ENCODE data around the gene ENPP3.

Gene ENPP3
- total RNA-seq: 0 to 0.31 (median 0.06) reads per million in 18 experiments

DNA sequence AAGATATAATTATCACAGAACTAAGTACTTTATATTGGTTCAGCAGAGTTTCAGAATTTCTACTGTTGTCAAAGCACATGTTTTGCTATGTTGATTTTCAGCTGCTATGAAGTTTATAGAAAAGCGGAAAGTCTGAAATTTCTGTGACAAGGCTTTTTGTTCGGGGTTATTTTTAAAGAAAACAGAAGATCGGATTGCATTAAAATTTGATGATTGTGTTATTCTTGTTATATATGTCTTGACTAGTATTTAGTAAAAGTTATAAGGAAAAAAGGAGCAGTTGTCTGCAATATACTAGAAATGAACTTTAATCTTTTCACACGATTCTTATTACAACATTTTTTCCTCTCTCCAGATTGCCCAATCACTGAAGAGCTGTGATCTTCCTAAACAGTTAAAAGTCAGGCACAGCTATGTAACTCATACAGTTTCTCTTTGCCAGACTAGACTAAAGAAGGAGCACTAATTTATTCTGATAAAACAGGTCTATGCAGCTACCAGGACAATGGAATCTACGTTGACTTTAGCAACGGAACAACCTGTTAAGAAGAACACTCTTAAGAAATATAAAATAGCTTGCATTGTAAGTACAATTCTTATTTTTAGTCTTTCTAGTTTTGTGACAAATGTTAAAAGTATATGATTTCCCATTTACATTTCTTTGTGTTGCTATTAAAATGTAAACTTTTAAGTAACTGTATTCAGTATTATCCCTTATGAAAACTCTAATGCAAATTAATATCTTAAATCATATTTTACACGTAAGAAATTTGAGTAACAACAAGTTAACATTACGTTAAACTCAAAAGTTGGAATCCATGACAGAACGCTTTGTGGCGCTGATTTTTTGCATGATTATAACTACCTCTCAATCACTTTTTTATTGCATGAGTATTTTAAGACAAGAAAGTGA is at the start of gene ENPP3:
ENPP3 (plus strand) TSS at position 423 of the 913 bp plus-strand sequence; CDS start at position 506, 83 bp downstream.
- DNase-seq: no peak

DNA sequence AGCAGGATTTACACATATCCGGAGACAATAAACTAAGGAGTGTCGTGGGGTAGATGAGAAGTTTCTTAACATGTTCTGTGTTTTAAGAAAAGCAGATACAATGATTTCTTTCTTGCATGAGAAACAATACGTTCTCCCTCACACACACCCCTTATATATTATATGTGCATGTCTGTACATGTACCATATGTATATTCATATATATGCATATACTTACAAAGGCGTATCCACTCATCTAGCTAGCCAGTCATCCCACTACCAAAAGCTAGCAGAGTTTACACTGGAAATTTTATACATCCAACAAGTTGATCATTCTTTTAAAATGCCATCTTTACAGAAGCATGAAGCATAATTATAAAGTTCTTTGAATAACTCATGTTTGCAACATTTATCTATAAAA is 49.2 kb upstream of the ENPP3 start:
- no peak for DNase-seq

DNA sequence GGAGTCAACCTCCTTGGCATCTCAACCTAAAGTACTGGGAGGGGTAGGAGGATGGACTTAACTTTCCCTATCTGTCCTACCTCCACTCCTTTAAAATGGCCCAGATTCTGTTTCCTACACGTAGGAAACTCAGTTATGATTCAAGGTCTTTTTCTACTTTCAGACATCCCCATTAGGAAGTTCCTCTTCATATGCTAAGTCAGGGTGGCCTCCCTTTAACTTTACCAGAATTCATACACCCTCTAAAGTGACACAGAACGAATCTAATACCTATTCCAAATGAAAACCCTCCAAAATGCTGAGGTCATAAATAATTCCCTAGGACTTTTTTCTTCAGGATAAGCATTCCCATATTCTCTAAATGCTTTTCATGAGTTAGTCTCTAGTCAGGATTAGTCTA is 48.5 kb upstream of the ENPP3 start:
- no peak for DNase-seq

DNA sequence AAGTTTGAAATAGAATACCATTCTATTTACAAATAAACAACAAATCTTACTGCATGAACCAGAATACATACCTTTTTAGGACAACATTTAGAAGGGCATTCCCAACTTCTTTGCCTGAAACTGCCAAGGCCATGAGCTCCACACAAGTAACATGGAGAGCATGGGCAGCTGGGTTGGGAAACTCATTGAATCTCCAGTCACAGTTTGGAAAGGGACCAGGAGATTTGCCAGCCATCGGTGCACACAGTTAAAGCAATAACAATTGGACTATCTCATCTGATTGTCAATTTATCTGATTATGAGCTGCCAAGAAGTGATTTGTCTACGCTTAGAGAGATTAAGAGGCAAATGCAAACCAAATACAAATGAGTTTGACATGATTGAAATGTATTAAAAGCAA is 44.2 kb upstream of the ENPP3 start:
- no peak for DNase-seq

DNA sequence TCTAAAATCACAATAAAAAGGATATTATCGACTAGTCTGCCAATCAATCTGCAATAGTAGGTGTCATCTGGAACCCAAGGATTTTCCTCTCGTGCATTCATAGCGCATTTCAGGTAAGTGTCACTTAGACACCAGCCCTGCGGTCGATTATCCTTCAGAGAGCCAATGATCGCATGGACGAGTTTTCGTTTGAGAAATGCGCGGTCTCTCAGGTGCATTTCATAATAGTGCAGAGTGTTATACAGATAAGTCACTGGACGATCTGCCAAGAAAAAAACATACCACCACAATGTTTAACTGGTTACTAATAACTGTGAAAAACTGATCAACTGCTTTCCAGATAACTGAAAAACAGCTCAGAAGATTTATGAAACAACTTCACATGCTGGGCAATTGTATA is 43.0 kb upstream of the ENPP3 start:
- no peak for DNase-seq

DNA sequence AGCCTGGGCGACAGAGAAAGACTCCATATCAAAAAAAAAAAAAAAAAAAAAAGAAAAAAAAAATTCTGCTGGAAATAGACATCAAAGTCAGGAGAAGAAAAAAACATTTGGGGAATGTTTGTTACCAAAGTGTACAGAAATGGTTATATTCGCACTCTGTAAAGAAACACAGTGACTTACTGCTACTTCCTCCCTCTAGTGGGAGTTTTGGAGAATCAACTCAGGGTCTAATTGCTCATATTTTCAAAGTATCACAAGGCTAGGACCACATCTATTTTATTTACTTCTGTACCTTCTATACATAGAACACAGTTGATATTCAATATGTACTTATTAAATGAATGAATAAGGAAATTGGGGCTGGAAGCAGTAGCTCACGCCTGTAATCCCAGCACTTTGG is 39.7 kb upstream of the ENPP3 start:
- DNase-seq: peak in 1 of 2 donors; percentile 12

DNA sequence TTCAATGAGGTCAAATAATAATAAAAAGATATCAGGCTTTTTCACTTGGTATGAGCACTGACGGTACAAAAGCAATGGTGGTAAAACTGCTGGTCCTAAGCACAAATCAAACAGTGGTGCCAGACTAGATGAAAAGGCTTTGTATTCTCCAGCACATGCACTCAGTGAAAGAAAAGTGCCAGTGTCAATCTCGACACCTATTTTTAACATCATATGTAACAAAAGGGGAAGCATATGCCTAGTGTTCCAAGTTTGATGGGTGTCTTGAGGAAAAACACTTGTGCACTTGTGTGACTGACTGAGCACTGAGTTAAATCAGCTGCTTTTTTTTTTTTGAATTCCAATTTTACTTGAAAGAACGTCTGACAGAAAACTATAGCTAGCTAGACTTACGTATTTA is 36.4 kb upstream of the ENPP3 start:
- no peak for DNase-seq

DNA sequence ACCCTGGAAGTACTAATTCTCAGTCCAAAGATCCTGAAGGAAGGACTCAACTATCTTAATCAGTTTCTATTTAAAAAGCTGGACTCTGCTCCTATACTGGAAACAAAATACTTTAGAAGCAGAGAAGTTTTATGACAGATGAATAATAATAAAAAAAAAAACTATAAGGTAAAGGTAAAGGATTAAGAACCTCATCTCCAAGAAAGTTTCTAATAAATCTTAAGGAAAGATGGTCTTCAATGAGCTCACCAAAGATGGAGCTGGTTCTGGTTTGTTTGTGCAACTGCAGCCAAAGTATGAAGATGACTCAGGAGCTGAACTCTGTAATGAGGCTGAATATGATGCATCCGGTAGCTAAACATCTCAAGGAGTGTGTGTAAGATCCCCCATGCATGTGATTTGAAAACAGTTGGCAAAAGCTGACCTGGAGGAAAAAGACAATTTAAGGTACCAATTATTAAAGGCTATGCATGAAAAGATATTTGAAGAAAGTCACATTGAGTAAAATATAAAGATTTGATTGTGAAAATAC is 34.3 kb upstream of the ENPP3 start:
- no peak for DNase-seq

DNA sequence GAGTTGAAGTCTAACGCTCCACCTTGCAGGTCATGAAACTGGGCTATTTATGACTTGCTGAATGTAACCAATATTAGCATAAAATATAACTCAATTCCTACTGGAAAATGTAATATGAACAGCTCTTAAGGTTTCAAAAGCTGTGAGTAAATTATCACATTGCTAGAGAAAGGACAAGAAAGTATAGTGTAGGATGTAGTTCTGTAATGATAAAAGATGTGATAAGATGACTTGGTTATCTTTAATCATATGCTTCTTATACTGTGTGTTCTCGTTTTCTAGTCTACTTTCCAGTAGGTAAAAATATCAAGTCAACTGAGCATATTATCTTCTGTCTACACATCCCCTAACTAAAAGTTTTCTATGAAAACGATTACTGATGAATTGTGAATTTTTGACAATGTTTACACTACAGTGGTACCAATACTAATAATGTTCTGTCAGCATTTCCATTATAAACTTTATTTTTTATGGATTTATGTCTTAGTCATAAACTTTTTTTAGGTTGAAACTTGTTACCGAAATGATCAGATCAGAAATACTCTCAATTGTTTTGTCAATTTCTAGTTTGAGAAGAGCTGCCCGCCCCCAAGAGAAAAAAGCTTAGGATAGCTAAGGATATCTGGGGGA is 23.7 kb upstream of the ENPP3 start:
- DNase-seq: no peak

DNA sequence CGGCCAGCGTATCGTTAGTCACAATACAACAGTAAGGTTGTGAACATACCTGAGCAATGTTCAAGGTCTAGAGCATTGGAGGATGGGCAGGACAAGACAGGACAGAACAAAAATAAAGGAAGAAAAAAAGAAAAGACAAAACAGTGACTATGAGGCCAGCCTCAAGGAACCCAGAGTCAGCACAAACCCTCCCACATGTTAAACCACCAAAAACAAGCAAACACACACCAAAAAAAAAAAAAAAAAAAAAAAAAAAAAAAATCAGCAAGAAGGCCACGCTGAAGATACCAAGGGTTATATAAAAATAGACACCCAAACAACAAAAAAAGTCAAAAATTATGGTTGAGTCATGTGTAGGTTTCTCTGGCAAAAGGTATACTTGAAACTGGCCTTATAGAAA is 21.8 kb upstream of the ENPP3 start:
- DNase-seq: no peak

DNA sequence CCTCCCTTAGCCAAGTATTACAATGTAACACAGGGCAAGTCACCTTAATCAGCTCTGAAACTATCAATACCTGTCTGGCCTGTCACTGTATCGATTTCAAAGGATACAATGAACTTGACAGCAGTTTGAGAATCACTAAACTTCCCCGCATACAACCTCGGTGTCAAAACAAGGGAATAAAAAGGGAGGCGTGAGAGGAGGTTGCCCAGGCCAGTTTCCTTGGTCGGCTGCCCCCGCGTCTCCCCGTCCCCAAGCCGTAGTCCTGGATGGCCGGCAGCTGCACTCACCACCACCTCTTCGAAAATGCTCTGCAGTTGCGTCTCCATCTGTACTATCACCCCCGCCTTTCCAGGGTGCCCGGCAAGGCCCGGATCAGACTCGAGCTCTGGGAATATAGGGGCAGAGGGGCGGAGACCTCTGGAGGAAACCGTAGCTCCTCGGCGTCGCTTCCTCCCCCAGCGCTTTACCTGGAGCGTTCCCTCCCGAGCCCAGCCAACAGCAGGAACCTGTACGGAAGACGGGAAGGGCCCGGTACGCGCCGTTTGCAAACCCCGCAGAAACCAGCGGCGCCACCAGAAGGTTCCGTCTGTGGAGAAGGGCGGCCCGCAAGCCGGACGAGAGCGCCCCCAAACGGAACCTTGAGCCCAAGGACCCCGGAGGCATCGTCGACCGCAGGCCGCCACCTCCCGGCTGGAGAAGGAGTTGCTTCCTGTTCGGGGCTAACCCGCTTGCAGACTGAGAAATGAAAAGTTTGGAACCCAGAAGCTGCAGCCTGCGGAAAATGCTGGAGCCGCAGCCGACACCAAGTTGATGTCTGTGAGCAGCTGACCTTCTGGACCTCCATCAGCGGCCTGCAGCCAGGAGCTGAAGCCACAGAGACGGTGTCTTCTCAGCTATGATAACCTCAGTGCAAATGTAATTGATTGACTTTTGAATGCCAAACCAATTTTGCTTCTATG is 9.1 kb upstream of the ENPP3 start, which contains the start of gene MED23:
MED23 (minus strand) TSS at position 519 of the 959 bp plus-strand sequence; CDS start at position 326, 193 bp downstream.
- peak; percentile 95 to 96 for DNase-seq

DNA sequence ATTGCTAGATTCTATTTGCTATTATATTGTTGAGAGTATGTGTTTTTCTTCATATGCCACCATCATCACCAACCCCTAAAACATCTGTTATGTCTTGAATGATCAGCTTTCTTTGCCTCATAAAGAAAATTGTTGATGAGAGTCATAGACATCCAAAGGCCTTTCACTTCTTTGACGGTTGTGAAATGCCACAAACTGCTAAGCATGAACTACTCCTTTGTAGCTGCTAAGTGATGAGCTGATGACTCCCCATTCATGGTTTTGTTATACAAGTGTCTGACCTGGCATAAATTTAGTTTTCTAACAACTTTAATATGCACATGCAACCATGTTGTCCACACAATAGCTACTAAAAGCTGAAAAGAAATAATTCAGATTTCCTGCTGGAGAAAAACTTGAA is 8.4 kb upstream of the ENPP3 start:
- DNase-seq: no peak

DNA sequence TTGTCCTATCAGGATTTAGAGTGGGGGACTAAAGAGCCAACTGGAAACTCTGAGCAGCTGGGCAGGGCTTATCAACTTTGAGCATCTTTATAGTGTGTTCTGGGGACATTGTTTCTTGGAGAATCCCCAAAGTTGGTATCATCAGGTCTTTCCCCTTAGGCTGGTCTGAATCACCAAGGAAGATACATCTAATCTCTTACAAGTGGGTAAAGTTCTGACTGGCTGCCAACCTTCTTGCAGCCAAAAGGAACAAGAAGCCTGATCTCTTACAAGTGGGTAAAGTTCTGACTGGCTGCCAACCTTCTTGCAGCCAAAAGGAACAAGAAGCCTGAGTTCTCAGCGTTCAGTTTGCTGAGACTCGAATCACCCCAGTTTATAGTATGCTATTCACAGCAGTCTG is 7.5 kb upstream of the ENPP3 start:
- no peak for DNase-seq

DNA sequence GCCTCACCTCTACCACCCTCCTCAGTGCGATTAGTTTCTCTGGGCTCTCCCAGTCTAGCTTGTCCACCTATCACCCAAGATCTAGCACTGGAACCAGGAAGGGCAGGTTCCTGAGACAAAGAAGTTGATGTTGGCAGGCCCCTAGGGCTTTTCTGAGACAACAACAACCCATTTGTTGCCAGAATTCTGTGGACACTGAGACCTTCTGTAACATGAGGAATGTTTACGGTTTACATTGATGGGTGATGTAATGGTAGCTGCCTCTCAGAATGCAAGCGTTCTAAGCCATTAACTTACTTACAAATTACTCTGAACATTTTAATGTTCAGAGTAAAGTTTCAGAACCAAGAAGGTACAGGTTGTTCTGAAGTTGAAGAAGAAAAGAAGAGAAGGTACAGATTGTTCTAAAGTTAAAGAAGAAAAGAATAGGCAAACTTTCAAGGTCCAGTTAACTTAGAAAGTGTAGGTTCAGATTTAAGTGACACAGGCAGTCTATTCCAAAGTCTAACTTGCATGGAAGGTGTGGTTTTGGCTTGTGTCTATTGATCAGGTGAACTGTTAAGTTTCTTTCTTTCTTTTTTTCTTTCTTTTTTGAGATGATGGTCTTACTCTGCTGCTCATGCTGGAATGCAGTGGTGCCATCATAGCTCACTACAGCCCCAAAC is 5.3 kb upstream of the ENPP3 start:
- DNase-seq: no peak

DNA sequence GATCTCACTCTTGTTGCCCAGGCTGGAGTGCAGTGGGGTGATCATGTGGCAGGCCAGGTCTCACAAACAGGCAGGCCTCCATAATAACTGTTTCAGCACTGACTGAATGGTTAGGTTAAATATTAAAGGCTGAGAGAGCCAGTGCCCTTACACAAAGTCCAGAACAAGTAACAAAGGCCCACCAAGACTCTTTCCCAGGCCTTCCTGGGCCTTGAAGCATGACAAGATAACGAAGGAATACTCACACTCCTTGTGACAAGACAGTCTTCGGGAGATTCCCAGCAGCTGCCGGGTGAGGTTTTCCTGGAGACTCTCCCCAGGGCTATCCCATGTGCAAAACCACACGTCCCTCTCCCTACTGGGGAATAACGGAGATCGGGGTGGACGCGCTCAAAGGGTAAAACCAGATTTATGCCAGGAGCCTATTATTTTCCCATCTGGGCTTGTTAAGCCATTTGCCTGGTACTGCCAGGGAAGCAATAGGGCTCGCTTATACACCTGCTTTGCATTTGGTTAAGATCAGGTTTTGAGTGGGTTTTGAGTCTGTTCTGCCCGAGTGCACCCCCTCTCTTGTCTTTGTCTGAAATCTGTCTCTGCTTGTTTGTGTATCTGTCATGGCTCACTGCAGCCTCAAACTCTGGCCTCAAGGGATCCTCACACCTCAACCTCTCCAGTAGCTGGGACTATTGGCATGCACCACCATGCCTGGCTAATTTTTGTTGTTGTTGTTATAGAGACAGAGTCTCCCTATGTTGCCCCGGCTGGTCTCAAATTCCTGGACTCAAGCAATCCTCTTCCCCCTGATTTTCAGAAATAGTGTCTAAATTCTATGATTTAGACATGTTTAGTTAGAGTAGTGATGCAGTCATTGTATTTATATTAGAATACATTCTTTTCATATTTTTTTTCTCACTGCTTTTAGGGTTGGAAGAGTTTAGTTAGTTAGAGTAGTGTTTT is 1.4 kb upstream of the ENPP3 start:
- DNase-seq: no peak

DNA sequence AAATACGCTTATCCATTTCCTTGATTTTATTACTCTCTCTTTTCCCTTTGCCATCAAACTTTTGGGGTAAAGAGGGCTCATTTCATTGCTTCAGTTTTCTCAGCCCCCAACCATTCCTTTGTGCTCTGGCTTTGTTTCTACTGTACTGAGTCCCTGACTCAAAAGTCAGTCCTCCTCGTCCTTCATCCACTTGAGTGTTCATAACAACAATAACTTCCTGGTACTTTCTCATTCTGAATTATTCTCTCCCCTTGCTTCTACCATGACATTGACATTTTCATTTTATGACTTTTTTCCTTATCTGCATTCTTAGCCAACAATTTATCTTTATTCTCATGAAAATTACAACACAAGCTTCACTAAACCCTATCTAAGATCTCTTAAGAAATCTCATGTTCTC is 911 bp downstream of the ENPP3 start:
- no peak for DNase-seq

DNA sequence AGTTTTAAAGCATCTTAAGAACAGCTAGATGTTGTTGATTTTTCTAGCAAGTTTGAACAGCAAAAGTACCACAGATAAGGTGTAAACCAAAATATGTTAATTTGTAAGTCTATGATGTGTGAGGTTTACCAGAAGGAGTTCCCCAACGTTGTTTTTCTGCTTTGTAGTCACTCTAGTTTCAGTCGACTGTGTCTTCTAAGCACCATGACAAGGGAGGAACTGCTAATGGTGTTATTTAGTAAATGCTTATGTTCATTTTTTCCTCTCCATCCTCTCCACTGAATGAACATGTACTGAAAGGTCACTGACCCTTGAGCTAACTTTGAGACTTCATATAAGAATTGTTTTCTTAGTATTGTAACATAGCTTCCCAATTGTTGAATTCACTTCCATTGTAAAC is 3.0 kb downstream of the ENPP3 start:
- DNase-seq: no peak

DNA sequence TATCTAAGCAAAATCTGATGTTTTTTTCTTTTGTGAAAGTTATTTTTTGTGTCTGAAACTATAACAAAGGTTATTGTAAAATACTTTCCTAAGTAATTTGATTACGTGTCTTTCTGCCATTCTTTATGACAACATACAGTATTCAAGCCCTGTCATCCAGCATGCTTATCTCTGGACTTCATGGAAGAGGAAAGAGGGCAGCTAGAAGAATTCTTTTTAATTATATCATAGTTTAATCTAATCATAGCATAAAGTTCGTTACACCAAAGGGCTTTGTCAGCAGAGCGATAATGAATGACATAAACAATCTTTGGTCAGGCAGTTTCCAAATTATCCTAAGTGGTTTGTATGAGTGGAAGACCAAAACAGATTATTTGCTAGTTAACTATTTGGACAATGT is 3.5 kb downstream of the ENPP3 start:
- DNase-seq: no peak

DNA sequence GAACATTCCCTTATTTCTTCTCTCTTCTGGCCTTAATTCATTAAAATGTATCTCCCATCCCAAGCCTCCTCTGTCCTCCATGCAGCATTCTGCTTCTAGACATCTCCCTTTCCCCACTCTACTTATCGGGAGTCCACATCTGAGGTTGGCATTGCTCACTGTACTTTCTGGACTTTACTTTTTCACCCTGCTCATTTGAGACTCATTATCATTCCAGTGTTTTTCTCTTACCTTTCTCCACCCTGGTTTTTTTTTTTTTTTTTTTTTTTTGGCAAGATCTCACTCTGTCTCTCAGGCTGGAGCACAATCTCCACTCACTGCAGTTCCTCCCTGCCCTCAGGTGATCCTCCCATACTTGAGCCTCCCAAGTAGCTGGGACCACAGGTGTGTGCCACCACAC is 4.5 kb downstream of the ENPP3 start:
- DNase-seq: no peak

DNA sequence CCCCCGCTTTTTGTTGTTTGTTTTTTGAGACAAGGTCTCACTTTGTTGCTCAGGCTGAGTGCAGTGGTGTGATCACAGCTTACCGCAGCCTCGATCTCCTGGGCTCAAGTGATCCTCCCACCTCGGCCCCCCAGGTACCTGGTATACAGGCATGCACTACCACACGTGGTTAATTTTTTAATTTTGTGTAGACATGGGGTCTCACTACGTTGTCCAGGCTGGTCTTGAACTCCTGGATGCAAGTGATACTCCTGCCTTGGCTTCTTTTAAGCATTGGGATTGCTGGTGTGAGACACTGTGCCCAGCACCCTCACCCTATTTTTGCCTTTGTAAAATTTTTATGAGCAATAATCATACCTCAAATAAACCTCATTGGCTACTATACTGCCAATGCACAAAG is 5.5 kb downstream of the ENPP3 start:
- no peak for DNase-seq

Measured in inflammatory macrophage (primary cell).